GM19324 (cell line): ENCODE results near the gene MATN1.

Source experiments
- ATAC-seq: cut with Tn5 transposase; IDR thresholded peaks from one replicate; pipeline ENCODE4 v1.9.1; 2021; ENCODE audit warnings: mild to moderate bottlenecking, moderate library complexity; ENCODE audit not compliant: unreplicated experiment, low FRiP score

MATN1 gene

DNA sequence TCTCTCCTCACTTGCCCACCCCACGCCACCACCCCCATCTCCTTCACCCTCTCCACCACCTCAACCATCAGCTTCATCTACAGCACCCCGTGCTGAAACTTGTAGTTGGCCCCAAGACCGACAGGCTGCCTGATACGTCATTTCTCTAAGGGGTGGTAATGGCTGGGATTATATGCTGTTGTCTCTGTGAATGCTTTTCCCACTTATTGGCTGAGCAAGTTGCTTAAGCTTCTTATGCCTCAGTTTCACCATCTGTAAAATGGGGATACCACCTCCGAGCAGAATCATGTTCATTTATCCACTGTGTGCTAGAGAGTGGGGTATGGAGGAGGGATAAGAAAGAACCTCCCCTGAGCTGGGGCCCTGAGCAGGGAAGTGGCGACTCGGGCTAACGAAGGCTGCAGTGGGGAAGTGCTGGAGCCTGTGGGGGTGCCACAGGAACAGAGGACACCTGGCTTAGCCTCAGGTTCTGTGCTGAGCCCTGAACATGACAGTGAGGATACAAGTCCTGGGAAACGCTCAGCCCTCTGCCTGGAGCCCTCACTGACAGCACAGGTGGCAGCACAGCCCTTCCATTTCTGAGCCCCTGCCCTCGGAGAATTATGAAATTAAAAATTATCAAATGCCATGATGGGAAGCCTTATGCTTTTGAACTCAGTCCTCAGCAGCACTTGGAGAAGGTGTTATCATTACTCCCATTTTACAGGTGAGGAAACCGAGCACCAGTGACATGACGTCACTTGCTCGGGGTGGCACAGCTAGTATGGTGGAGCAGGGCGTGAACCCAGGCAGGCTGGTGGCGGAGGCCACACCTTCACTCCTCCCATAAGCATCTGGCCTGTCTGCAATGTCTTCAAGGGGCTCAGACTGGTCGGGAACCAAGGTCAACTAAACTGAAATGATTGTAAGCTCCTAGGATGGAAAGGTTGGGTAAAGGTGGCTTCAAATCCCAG lies 2.8 kb downstream of the MATN1 start:
- no peak for ATAC-seq

DNA sequence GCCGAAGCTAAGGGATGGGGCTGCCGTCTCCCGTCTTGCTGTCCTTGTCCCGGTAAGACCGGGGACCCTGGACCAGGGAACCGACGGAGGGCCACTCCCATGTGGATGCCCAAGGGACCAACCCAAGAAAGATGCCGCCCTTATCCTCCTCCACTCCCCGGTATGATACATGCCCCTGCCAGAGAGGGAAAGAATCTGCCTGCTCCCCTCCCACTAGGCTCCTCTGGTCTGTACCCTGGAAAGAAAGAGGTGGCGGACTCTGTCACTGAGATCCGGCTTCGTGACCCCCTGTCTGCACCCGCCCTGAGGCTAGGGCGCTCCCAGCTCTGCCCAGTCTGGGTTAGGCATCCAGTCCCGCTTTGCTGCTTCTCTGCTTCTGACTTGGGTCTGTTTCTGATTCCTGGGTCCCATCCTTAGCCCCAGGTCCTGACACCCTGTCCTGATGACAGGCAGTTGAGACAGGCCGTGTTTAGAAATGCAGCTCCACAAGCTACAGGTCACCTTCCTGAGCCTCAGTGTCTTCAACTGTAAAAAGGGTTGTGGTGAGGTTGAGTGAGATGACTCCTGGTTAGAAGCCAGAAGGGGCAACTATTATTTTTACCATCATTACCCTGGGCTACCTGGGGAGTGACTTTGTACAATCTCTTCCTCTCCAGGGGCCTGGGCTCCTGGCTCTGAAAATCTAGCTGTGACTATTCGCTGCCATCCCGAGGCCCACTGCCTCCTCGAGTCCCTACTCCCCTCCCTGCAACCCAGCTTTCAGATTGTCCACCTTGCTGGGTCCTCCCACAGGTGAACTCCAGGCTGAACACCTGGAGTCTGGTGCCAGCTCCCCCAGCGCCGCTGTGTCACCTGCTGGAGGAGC lies 3.7 kb downstream of the MATN1 start:
- no peak for ATAC-seq

- peak; percentile 70 for ATAC-seq
Measured at GRCh38 chr1:30718636-30719405, 4.6 kb downstream of the MATN1 start.

DNA sequence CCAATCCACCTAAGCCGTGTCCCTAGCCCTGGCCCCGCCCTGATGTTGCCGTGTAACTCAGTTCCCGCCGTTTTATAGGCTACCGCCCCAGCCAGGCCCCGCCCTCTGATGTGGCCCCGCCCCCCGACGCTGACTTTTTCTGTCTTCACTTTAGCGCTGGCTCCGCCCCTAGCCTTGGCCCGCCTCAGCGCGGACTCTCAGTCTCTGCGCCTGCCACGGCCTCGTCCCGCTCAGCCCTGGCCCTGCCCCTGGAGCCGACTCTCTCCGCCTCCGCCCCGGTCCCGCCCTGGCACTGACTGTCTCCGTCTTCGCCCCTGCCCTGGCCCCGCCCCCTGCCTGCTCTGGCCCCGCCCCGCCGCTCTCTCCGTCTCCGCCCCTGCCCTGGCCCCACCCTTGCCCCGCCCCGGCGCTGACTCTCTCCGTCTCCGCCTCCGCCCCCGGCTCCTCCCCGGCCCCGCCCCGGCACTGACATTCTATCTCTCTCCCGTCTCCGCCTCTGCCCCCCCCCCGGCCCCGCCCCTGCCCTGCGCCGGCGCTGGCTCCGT lies 5.2 kb downstream of the MATN1 start:
- ATAC-seq = peak; percentile 88

DNA sequence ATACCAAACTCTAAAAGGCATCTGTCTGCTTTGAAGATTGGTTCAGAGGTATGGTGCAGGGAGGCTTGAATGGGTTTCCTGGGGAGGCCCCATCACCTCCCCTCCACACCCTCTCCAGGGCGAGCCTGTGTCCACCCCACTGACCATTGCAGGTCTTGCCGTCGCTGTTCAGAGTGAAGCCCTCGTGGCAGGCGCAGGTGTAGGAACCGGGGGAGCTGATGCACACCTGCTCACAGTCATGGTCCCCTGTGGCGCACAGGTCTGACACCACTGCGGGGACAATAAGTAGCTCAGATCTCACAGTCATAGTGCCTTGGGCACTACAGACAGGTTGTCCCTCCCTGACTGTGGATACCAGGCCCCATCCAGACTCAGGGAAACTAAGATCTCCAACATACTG lies 6.7 kb downstream of the MATN1 start:
- no peak for ATAC-seq

DNA sequence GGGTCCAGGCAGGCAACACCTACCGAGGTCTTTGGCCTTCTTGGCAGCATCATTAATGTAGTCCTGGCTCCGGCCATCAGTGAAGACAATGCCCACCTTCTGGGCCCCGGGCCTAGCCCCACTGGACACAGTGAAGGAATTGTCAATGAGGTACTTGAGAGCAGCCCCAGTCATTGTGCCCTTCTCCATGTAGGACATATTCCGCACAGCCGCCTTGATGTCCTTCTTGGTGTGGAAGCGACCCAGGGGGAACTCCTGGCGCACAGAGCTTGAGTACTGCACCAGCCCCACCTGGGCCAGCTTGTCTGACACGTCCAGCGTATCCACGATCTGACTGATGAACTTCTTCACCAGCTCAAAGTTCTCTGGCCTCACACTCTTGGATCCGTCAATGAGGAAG lies 7.5 kb downstream of the MATN1 start:
- no peak for ATAC-seq

- ATAC-seq = no peak
Measured at GRCh38 chr1:30715216-30715615, 8.2 kb downstream of the MATN1 start.

DNA sequence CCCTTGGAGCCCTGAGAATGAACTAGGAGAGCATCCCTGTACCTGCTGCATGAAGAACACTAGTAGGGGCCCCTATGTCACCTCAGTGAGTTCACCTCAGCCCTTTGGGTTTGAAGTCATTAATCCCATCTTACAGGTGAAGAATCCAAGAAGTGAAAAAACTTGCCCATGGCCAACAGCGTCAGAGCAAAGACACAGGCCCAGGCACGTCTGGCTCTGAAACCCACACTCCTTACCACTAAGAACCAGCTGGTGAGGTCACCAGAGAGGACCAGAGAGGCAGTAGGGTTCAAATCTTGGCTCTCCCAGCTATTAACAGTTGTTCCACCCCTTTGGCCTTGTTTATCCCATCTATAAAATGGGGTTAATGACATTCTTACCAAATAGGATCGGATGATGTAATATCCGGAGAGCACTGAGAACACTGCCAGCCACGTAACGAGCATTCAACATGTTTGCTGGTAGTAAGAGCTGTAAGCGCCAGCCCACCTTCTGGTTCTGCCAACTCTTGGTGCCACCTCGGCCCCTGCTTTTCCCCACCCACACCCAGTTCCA lies 8.8 kb downstream of the MATN1 start:
- no peak for ATAC-seq

GRCh38 chr1:30714025-30714424 lies 9.4 kb downstream of the MATN1 start:
- no peak for ATAC-seq

DNA sequence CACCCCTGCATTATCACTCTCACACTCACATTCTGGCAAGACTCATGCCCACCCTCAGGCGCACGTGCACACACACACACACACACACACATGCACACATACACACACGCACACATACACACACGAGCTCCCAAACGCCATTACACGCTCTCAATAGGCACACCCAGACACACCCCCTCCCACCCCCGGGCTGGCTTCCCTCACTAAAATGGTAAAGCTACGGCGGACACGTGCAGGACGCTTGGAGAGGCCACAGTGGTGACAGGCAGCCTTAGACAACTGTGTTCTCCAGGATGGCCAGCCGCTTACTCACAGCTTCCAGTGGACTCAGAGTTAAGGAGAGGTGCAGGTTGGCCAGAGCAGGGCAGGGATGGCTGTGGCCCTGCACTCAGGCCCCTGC lies 10.1 kb downstream of the MATN1 start:
- ATAC-seq = no peak

- no peak for ATAC-seq
Measured at GRCh38 chr1:30712583-30712982, 10.8 kb downstream of the MATN1 start.

DNA sequence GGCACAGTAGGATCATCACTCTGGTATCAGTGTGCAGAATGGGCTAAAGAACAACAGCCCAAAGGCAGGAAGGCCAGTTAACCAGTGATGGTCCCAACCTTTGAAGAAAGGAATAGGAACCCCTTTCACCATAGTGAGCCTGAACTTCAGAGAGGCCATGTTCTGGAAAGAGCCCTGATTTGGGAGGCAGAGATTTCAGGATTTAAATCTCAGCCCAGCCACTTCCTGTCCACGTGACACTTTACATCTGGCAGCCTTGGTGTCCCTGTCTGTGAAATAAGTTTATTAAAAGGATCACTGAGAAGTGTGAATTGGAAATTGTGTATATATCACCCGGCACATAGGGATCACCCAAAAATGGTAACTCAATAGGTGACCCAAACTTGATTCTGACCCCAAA lies 13.0 kb downstream of the MATN1 start:
- no peak for ATAC-seq

- ATAC-seq = no peak
Measured at GRCh38 chr1:30708361-30708728, 15.0 kb downstream of the MATN1 start.

- no peak for ATAC-seq
Measured at GRCh38 chr1:30707412-30708360, 15.7 kb downstream of the MATN1 start.

DNA sequence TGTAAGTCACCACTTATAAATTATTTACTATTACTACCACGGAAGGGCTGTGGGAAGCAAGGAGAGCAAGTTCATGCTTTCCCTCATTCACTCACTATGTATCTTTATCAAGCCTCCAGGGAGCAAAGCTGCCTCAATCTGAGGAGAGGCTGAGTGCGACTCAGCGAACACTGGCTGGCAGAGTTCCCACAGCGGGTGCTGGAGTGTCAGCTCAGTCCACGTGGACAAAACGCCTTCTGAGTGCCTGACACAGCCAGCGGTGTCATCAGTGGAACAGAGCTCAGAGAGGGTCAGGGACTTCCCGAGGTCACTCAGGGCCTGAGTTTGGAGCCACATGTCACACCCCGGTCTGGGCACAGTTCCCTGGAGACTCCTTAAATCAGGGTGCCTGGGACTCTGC lies 16.9 kb downstream of the MATN1 start:
- no peak for ATAC-seq

- ATAC-seq = no peak
Measured at GRCh38 chr1:30705698-30706097, 17.7 kb downstream of the MATN1 start.

DNA sequence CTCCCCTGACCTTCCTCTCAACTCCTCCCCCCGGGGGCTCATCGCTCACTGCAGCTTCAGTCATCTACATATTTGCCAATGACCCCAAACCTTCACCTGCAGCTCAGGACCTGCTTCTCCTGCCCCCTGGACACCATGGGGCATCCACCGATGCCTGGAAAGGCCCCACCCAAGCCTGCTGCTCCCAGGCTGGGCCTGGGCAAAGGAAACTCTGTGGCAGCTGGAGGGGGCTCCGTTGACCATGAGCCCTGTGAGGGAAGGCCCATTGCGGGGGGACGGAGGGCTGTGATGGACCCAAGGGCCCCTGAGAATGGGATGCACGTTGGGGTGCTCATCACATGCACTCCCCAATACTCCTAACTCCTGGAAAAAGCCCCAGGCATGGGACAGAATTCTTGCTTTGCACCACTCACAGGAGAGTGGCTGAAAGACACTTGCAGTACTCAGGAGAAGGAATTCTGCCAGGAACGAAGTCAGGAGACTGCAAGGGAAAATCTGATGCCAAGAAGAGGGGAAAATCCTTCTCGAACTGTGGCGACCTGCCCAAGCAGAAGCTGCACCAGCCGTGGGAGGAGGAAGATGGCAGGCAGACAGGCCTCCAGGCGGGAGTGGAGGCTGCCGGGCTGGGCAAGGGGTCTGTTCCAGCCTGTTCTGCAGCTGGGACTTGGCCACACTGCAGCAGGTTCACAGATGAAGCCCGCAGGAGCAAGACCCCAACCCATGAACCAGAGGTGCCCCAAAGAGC lies 18.4 kb downstream of the MATN1 start:
- no peak for ATAC-seq

- no peak for ATAC-seq
Measured at GRCh38 chr1:30704271-30704670, 19.1 kb downstream of the MATN1 start.
